SK-N-SH (cell line): ENCODE results near the gene C1QTNF3. TPM values are rescaled to one million over a fixed set of nuclear protein-coding genes. Genes with fewer than 3 reads are reported as not detected.
"Not testable (repeated sequence)": the region's sequence is repeated elsewhere in the genome, so short reads cannot be mapped to it uniquely, and the experiment has no call there.

Source experiments
- CTCF ChIA-PET: fragments of 300-600, 350-600 bp; formaldehyde crosslinking; extraction: SDS; loops from one replicate; lab custom pipeline; 2021; lab: Yijun Ruan, JAX
- POLR2A ChIA-PET: fragments of 350-600 bp; sonication (Branson Sonifier 250); formaldehyde crosslinking; extraction: SDS; loops from one replicate; lab custom pipeline; 2020; ENCODE audit warnings: antibody characterized with exemption, inconsistent platforms; lab: Yijun Ruan, JAX
- DNase-seq: peaks from one replicate; pipeline ENCODE4 v3.0.0; 2012
- H2AFZ ChIP-seq: fragments of 200-600 bp; sonication (generic); 2 replicates; pipeline ENCODE4 v1.8.1; 2016; ENCODE audit warnings: antibody characterized with exemption, mild to moderate bottlenecking, low read depth
- H3F3A ChIP-seq: fragments of 200-600 bp; sonication (generic); replicated peaks from 2 replicates; pipeline ENCODE3; 2016; ENCODE audit warnings: antibody characterized with exemption, mild to moderate bottlenecking; ENCODE audit not compliant: insufficient read depth
- H3K27ac ChIP-seq, 2 experiments: fragments of 200-500 bp in 1 of 2; fragments of 200-600 bp in 1 of 2; sonication (Bioruptor generic) in 1 of 2; sonication (generic), shearing (Covaris generic) in 1 of 2; 2 replicates each; pipeline versions ENCODE4 v1.5.1 to v1.6.1; 2014 to 2016; ENCODE audit warnings: low read depth in 2 of 2, inconsistent platforms in 1 of 2, low read length in 1 of 2, mild to moderate bottlenecking in 1 of 2, mixed read lengths in 1 of 2
- H3K27me3 ChIP-seq: fragments of 200-600 bp; sonication (generic), shearing (Covaris generic); 2 replicates; pipeline ENCODE4 v1.6.1; 2016; ENCODE audit warnings: mixed run types; ENCODE audit not compliant: insufficient read depth
- H3K36me3 ChIP-seq, 2 experiments: fragments of 200-500 bp in 1 of 2; fragments of 200-600 bp in 1 of 2; sonication (Bioruptor generic) in 1 of 2; sonication (generic) in 1 of 2; replicated peaks in 1 of 2; 2 replicates each; pipeline versions ENCODE3 to v1.5.1; 2014 to 2016; ENCODE audit warnings: low read length in 1 of 2, mild to moderate bottlenecking in 1 of 2; ENCODE audit not compliant: insufficient read depth in 2 of 2, control insufficient read depth in 1 of 2
- H3K4me1 ChIP-seq, 2 experiments: fragments of 200-500 bp in 1 of 2; fragments of 200-600 bp in 1 of 2; sonication (Bioruptor generic) in 1 of 2; sonication (generic), shearing (Covaris generic) in 1 of 2; 2 replicates each; pipeline versions ENCODE4 v1.5.1 to v1.6.1; 2014 to 2016; ENCODE audit warnings: low read depth in 1 of 2, low read length in 1 of 2, mixed run types in 1 of 2; ENCODE audit not compliant: insufficient read depth in 2 of 2, control insufficient read depth in 1 of 2
- H3K4me2 ChIP-seq: fragments of 200-600 bp; sonication (generic), shearing (Covaris generic); 2 replicates; pipeline ENCODE4 v1.6.1; 2017; ENCODE audit warnings: mixed run types
- H3K4me3 ChIP-seq, 2 experiments: fragments of 200-500 bp in 1 of 2; fragments of 200-600 bp in 1 of 2; sonication (Bioruptor generic) in 1 of 2; sonication (generic), shearing (Covaris generic) in 1 of 2; 2 replicates each; pipeline versions ENCODE4 v1.5.1 to v1.8.1; 2014 to 2016; ENCODE audit warnings: low read depth in 2 of 2, inconsistent platforms in 1 of 2, low read length in 1 of 2, mild to moderate bottlenecking in 1 of 2, mixed read lengths in 1 of 2, moderate library complexity in 1 of 2
- H3K79me2 ChIP-seq: fragments of 200-600 bp; sonication (generic); 2 replicates; pipeline ENCODE4 v1.8.1; 2017; ENCODE audit warnings: mild to moderate bottlenecking; ENCODE audit not compliant: insufficient read depth
- H3K9ac ChIP-seq: fragments of 200-600 bp; sonication (generic); 2 replicates; pipeline ENCODE4 v1.6.1; 2017; ENCODE audit warnings: mixed run types
- H3K9me2 ChIP-seq: fragments of 200-600 bp; sonication (generic); 2 replicates; pipeline ENCODE4 v1.6.1; 2017; ENCODE audit warnings: mixed run types
- H3K9me3 ChIP-seq: fragments of 200-600 bp; sonication (generic); 2 replicates; pipeline ENCODE4 v1.6.1; 2017; ENCODE audit warnings: mixed run types, mild to moderate bottlenecking, moderate library complexity
- H4K20me1 ChIP-seq: fragments of 200-600 bp; sonication (generic); 2 replicates; pipeline ENCODE4 v1.6.1; 2017; ENCODE audit warnings: mild to moderate bottlenecking, mixed run types; ENCODE audit not compliant: insufficient read depth
- ELF1 ChIP-seq: IDR thresholded peaks from 2 replicates; pipeline ENCODE4 v1.4.0; 2012
- FOXJ3 ChIP-seq: sonication (generic); formaldehyde crosslinking; IDR thresholded peaks from 2 replicates; pipeline ENCODE4 v1.5.1; 2020; ENCODE audit warnings: mild to moderate bottlenecking, missing genetic modification reagents
- JUND ChIP-seq: IDR thresholded peaks from 2 replicates; pipeline ENCODE4 v1.4.0; 2012
- MXI1 ChIP-seq: IDR thresholded peaks from 2 replicates; pipeline ENCODE4 v1.6.1; 2012; ENCODE audit warnings: mild to moderate bottlenecking, low read depth, low read length, improper control_type of control experiment
- NRF1 ChIP-seq: IDR thresholded peaks from 2 replicates; pipeline ENCODE4 v1.6.1; 2012; ENCODE audit warnings: low read depth, mild to moderate bottlenecking, low read length
- TCF12 ChIP-seq: IDR thresholded peaks from 2 replicates; pipeline ENCODE4 v1.4.0; 2012
- YY1 ChIP-seq: IDR thresholded peaks from 2 replicates; pipeline ENCODE4 v1.4.0; 2012; ENCODE audit warnings: low read depth, mild to moderate bottlenecking
- WGBS: methylation state at CpG from one replicate; pipeline ENCODE4 v1.1.6; 2017; ENCODE audit warnings: low lambda C conversion rate; 5-methylcytosine and 5-hydroxymethylcytosine counted together
- polyA plus RNA-seq, 3 experiments: library from polyadenylated mRNA; depleted of rRNA; stranded (reverse); fragments of >200 nt; gene quantifications; 2 replicates each; pipeline ENCODE4 v1.2.3, GENCODE V29; 2012
- TF ChIP-seq, protein P1 (sequence below): IDR thresholded peaks from 2 replicates; pipeline ENCODE4 v1.6.1; 2012; ENCODE audit warnings: mild to moderate bottlenecking, low read depth, low read length, moderate library complexity
- TF ChIP-seq, protein P2 (sequence below): IDR thresholded peaks from 2 replicates; pipeline ENCODE4 v1.4.0; 2012; ENCODE audit warnings: low read depth, borderline replicate concordance
- TF ChIP-seq, protein P3 (sequence below): IDR thresholded peaks from 2 replicates; pipeline ENCODE4 v1.4.0; 2012; ENCODE audit warnings: low read depth, borderline replicate concordance

Gene C1QTNF3
- polyA plus RNA-seq, 1 of the 3 experiments (the other 2 are of a cell fraction): 1.5 TPM

DNA sequence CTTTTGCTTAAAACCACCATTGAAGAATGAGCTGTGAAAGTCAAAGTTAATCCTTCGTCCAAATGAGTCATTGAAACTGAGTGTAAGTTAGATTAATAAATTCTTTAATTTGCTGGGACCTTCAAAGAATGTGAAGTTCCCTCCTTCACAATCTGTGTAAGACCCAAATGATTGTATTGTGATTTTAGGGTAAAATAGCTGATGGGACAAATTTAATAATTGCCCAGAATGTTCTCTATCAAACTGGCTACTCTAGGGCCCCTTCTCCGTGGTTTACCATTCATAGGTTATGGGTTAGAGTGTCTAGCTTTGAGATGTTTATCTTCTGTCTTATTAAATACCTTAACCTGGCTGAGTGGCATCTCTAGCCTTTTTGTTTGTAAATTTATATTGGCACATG, 11.9 kb downstream of the C1QTNF3 start:
- TF ChIP-seq, protein P1, sequence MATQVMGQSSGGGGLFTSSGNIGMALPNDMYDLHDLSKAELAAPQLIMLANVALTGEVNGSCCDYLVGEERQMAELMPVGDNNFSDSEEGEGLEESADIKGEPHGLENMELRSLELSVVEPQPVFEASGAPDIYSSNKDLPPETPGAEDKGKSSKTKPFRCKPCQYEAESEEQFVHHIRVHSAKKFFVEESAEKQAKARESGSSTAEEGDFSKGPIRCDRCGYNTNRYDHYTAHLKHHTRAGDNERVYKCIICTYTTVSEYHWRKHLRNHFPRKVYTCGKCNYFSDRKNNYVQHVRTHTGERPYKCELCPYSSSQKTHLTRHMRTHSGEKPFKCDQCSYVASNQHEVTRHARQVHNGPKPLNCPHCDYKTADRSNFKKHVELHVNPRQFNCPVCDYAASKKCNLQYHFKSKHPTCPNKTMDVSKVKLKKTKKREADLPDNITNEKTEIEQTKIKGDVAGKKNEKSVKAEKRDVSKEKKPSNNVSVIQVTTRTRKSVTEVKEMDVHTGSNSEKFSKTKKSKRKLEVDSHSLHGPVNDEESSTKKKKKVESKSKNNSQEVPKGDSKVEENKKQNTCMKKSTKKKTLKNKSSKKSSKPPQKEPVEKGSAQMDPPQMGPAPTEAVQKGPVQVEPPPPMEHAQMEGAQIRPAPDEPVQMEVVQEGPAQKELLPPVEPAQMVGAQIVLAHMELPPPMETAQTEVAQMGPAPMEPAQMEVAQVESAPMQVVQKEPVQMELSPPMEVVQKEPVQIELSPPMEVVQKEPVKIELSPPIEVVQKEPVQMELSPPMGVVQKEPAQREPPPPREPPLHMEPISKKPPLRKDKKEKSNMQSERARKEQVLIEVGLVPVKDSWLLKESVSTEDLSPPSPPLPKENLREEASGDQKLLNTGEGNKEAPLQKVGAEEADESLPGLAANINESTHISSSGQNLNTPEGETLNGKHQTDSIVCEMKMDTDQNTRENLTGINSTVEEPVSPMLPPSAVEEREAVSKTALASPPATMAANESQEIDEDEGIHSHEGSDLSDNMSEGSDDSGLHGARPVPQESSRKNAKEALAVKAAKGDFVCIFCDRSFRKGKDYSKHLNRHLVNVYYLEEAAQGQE: no peak
- no peak for TF ChIP-seq ELF1
- TF ChIP-seq YY1: no peak
- TF ChIP-seq FOXJ3: no peak
- TF ChIP-seq MXI1: no peak
- TF ChIP-seq TCF12: no peak
- TF ChIP-seq JUND: no peak
- TF ChIP-seq NRF1: no peak
- TF ChIP-seq, protein P2, sequence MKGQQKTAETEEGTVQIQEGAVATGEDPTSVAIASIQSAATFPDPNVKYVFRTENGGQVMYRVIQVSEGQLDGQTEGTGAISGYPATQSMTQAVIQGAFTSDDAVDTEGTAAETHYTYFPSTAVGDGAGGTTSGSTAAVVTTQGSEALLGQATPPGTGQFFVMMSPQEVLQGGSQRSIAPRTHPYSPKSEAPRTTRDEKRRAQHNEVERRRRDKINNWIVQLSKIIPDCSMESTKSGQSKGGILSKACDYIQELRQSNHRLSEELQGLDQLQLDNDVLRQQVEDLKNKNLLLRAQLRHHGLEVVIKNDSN: no peak
- TF ChIP-seq, protein P3, sequence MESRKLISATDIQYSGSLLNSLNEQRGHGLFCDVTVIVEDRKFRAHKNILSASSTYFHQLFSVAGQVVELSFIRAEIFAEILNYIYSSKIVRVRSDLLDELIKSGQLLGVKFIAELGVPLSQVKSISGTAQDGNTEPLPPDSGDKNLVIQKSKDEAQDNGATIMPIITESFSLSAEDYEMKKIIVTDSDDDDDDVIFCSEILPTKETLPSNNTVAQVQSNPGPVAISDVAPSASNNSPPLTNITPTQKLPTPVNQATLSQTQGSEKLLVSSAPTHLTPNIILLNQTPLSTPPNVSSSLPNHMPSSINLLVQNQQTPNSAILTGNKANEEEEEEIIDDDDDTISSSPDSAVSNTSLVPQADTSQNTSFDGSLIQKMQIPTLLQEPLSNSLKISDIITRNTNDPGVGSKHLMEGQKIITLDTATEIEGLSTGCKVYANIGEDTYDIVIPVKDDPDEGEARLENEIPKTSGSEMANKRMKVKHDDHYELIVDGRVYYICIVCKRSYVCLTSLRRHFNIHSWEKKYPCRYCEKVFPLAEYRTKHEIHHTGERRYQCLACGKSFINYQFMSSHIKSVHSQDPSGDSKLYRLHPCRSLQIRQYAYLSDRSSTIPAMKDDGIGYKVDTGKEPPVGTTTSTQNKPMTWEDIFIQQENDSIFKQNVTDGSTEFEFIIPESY: no peak
- no peaks in the 10 kb centered on the region for H3K9me3 ChIP-seq
- ChIA-PET CTCF (interaction anchor here (0.9 kb wide), 1 partner anchor 9 kb away, joined by 3 read pairs; no protein-coding TSS in a partner anchor), POLR2A (no interaction called here)
- H3K9ac ChIP-seq: no peak overlapping the region
- peaks cover 4% of the 10 kb centered on the region for H3F3A ChIP-seq
- H3K9me2 ChIP-seq: no peaks in the 10 kb centered on the region
- H3K4me1 ChIP-seq: peaks cover 0 to under 1% of the 10 kb centered on the region in 2 experiments; a peak in 1 of 4 replicates
- H4K20me1 ChIP-seq: no peaks in the 10 kb centered on the region
- no peak overlapping the region for H3K4me3 ChIP-seq
- no peak overlapping the region for H2AFZ ChIP-seq
- H3K27ac ChIP-seq: no peak overlapping the region
- peaks cover 0 to 11% of the 10 kb centered on the region in 2 experiments for H3K36me3 ChIP-seq
- no peaks in the 10 kb centered on the region for H3K27me3 ChIP-seq
- no peak overlapping the region for H3K4me2 ChIP-seq
- 82% methylated on average over 2 of the region's 2 CpGs for WGBS
- H3K79me2 ChIP-seq: no peaks in the 10 kb centered on the region
- no peak for DNase-seq

DNA sequence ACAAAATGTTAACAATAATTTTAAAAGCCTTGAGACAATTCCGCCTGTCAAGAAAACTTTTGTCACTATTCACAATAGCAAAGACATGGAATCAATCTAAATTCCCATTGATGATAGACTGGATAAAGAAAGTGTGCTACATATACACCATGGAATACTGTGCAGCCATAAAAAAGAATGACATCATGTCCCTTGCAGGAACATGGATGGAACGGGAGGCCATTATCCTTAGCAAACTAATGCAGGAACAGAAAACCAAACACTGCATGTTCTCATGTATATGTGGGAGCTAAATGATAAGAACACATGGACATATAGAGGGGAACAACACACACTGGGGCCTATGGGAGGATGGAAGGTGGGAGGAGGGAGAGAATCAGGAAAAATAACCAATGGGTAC, 12.4 kb downstream of the C1QTNF3 start:
- H3K79me2 ChIP-seq, H3K9me2 ChIP-seq, H2AFZ ChIP-seq, H3K27ac ChIP-seq, H3K4me3 ChIP-seq, H3K9me3 ChIP-seq, H3K4me2 ChIP-seq, H3F3A ChIP-seq, H3K27me3 ChIP-seq, H3K4me1 ChIP-seq, H4K20me1 ChIP-seq, H3K36me3 ChIP-seq, POLR2A ChIA-PET, H3K9ac ChIP-seq, DNase-seq: not testable (repeated sequence)
- 98% methylated on average over 2 of the region's 2 CpGs for WGBS
- CTCF ChIA-PET: interaction anchor here (0.9 kb wide), 1 partner anchor 10 kb away, joined by 3 read pairs; no protein-coding TSS in a partner anchor
